Activated CD8-positive, alpha-beta memory T cell treated with anti-CD3 and anti-CD28 coated beads for 36 hours (primary cell): ENCODE data around the gene CLDND1. TPM values are rescaled to one million over a fixed set of nuclear protein-coding genes. Genes with fewer than 3 reads are reported as not detected.

Experiments
- CTCF ChIA-PET: fragments of 350-600 bp; sonication (Branson Sonifier 250); formaldehyde crosslinking; loops from one replicate; lab custom pipeline; 2021; ENCODE audit warnings: antibody characterized with exemption; lab: Charles Lee
- POLR2A ChIA-PET: fragments of 350-600 bp; sonication (Branson Sonifier 250); formaldehyde crosslinking; loops from one replicate; lab custom pipeline; 2021; ENCODE audit warnings: antibody characterized with exemption; lab: Charles Lee
- total RNA-seq, 2 experiments: library from RNA; stranded (reverse); gene quantifications; one replicate each; pipeline ENCODE4 v1.2.3, GENCODE V29; 2021

The CLDND1 gene
- total RNA-seq, 2 experiments from 2014 or later = 233 to 240 TPM

DNA sequence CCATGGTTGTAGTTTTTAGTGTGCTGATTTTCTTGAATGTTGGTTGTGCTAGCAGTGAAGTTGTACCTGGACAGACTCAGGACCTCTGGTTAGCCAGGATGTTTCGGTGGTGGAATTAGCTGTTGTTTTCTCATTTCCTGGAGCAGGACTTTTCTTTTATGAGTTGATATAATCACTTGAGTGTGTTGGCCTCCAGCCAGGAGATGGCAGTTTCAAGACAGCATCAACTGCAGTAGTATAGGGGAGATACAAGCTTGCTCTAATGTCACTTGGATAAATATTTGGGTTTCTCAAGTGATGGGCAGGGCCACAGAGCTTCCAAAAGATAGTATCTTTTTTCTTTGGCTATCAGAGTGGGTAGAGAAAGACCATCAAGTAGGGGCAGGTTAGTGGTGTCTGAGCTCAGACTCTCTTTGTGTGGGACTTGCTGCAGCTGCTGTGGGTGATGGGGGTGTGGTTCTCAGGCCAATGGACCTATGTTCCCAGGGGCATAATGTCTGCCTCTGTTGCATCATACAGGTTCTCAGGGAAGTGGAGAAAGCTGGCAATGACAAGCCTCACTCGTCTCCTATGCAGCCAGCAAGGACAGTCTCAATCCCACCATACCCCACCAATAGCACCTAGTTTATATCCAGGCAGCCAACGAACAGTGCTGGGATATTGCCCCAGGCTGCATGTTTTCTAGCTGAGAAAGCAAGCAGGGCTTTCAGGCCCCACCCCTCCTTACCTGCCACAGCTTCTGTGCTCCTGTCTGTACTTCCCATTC lies 39.8 kb downstream of the CLDND1 start:
- CTCF ChIA-PET = no interaction called here
- POLR2A ChIA-PET = no interaction called here

Other genes with a start within 250 kb of the CLDND1 start
- not detected for gene OR5H2, start 240.4 kb downstream of the CLDND1 start, total RNA-seq
- not detected for gene OR5K4, start 169.0 kb downstream of the CLDND1 start, total RNA-seq
- gene OR5K3, start 132.2 kb downstream of the CLDND1 start, total RNA-seq = not detected
- gene OR5K1, start 59.7 kb downstream of the CLDND1 start, total RNA-seq = not detected
- gene OR5K2, start 25.2 kb downstream of the CLDND1 start, total RNA-seq = not detected
- gene GPR15, start 9.1 kb upstream of the CLDND1 start, total RNA-seq = 1 to 10 TPM; 4.4 to 5.0 TPM
- 10 to 100 TPM; 55.5 to 60.0 TPM for gene CPOX, start 70.7 kb upstream of the CLDND1 start, total RNA-seq
- gene ST3GAL6, start 240.4 kb upstream of the CLDND1 start, total RNA-seq = not detected